GM10266 (cell line): ENCODE data around the gene WNT7B.

Experiments used
- DNase-seq: peaks from one replicate; pipeline ENCODE4 v3.0.0; 2012; ENCODE audit errors: extremely low spot score
- TF ChIP-seq, protein P1 (sequence below): IDR thresholded peaks from 2 replicates; pipeline ENCODE4 v1.5.1; 2012; ENCODE audit warnings: mild to moderate bottlenecking, low read depth; ENCODE audit not compliant: control insufficient read depth, insufficient read depth; ENCODE audit errors: missing control alignments

WNT7B gene

DNA sequence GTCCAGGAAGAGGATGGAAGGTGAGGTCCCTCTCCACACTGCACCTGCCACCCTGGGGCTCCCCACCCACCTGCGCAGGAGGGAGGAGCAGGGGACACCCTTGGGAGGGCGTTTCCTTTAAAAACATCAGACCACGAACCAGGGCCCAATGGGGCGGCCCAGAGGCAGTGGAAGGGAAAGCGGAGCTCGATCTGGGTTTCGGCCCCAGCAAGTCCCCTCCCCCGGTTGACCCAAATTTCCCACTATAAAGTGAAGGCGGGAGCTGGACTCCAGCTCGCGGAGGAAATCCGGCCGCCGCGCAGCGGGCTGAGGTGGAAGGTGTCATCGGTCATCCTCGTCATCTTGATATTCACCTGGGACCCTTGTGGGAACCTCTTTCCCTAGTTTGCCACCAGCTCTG is 99.3 kb downstream of the WNT7B start:
- TF ChIP-seq, protein P1, sequence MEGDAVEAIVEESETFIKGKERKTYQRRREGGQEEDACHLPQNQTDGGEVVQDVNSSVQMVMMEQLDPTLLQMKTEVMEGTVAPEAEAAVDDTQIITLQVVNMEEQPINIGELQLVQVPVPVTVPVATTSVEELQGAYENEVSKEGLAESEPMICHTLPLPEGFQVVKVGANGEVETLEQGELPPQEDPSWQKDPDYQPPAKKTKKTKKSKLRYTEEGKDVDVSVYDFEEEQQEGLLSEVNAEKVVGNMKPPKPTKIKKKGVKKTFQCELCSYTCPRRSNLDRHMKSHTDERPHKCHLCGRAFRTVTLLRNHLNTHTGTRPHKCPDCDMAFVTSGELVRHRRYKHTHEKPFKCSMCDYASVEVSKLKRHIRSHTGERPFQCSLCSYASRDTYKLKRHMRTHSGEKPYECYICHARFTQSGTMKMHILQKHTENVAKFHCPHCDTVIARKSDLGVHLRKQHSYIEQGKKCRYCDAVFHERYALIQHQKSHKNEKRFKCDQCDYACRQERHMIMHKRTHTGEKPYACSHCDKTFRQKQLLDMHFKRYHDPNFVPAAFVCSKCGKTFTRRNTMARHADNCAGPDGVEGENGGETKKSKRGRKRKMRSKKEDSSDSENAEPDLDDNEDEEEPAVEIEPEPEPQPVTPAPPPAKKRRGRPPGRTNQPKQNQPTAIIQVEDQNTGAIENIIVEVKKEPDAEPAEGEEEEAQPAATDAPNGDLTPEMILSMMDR: no peak
- no peak for DNase-seq

DNA sequence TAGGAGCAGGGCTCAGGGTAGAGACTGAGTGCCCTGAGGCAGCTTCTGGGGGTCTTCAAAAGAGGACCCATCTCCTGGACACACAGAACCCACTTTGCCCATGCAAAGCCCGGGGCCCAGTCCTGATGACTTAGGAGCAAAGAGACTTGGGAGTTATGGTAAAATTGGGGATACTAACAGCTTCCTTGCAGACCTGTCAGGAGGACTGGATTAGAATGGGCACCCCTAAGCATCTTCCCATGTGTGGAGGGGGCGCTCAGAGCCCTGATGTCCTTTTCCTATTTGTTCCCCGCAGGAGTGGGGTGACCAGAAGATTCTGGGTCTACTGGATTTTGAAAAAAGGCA is 100.0 kb downstream of the WNT7B start:
- DNase-seq: no peak
- TF ChIP-seq, protein P1: no peak

DNA sequence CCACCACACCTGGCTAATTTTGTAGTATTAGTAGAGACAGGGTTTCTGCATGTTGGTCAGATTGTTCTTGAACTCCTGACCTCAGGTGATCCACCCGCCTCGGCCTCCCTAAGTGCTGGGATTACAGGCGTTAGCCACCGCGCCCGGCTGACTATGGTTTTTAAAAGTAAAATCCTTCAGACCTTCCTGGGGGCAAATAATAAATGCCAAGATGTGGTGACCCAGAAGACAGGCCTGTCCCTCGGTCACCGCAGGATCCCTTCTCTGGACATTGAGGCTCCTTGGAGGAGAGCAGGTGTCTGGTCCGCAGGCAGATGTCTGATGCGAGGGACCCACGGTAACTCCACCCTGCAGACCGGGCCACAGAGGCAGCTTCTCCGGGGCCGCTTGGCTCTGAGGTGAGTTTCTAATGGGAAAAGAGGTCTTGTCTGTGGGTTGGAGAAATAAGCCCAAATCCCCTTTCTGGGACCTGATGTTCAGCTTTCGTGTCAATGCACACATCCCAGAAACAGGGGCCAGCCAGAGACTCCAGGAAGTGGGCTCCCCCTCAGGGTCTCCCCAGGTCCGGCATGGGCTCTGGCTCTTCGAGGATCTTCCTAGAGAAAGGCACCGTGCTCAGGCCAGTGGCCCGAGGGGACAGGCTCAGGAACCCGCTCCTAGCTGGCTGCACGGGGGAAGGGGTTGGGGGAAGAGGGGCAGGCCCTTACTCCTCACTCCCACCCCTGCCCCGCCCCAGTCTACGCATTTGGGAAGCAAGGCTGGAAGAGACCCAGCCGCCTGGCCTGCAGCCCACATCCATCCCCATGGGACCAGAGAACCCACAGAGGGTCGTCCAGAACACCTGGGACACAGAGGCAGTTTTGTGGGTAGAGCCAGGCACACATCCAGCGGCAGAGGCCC is 100.6 kb downstream of the WNT7B start:
- no peak for DNase-seq

DNA sequence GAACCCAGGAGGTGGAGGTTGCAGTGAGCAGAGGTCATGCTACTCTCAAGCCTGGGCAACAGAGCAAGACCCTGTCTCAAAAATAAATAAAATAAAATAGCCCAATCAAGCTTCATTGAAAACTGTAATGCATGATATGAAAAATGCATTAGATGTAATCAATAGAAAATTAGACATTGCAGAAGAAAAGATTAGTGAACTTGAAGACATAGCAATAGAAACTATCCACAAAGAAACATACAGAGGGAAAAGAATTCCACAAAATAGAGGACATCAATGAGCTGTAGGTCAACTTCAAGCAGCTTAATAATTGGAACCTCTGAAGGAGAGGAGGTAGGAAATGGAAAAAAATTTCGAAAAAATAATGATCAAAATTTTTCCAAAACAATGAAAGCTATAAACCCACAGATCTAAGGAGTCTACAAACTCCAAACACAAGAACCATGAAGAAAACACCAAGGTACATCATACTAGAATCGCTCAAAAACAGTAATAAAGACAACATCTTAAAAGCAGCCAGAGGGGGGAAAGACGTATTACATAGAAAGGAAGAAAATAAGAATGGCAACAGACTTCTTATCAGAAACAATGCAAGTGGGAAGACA is 104.2 kb downstream of the WNT7B start:
- DNase-seq: no peak
- TF ChIP-seq, protein P1: no peak

More for the DNA sequence above, 100.6 kb downstream of the WNT7B start:
- TF ChIP-seq, protein P1: no peak

DNA sequence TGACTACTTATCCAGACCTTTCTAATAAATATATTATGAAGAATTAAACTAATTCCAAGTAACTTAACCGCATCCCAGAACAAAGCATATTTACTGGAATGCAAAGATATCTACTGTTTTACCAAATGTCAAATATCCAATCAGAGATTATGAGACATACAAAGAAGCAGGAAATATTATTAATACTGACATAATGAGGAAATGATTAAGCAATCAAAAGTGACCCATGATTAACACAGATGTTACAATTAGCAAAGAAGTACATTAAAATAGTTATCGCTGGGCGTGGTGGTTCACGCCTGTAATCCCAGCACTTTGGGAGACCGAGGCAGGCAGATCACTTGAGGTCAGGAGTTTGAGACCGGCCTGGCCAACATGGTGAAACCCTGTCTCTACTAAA is 105.2 kb downstream of the WNT7B start:
- DNase-seq: no peak

More for the DNA sequence above, 105.2 kb downstream of the WNT7B start:
- TF ChIP-seq, protein P1: no peak
